BE2C (cell line): Measurements from ENCODE around the gene EML4.

Source experiments
- DNase-seq: peaks from one replicate; pipeline ENCODE4 v3.0.0-alpha.2; 2020
- H3K27me3 ChIP-seq: fragments of 250-450 bp; sonication (Bioruptor Pico); 2 replicates; pipeline ENCODE4 v1.5.1; 2020; ENCODE audit warnings: mild to moderate bottlenecking
- H3K36me3 ChIP-seq: fragments of 250-450 bp; sonication (Bioruptor Pico); 2 replicates; pipeline ENCODE4 v1.5.1; 2020; ENCODE audit warnings: mild to moderate bottlenecking
- H3K4me1 ChIP-seq: fragments of 250-450 bp; sonication (Bioruptor Pico); 2 replicates; pipeline ENCODE4 v1.5.1; 2020
- H3K4me3 ChIP-seq: 2 replicates; pipeline ENCODE4 v1.5.1; 2011; ENCODE audit warnings: low read depth, low read length
- H3K9me3 ChIP-seq: fragments of 250-450 bp; sonication (Bioruptor Pico); 2 replicates; pipeline ENCODE4 v1.5.1; 2020
- TF ChIP-seq, protein P1 (sequence below): IDR thresholded peaks from 2 replicates; pipeline ENCODE4 v1.5.1; 2012; ENCODE audit warnings: mild to moderate bottlenecking, low read depth, low read length

EML4 gene

GRCh38 chr2:42339191-42339912, 170.2 kb downstream of the EML4 start:
- no peaks in the 10 kb centered on the region for H3K27me3 ChIP-seq
- TF ChIP-seq, protein P1, sequence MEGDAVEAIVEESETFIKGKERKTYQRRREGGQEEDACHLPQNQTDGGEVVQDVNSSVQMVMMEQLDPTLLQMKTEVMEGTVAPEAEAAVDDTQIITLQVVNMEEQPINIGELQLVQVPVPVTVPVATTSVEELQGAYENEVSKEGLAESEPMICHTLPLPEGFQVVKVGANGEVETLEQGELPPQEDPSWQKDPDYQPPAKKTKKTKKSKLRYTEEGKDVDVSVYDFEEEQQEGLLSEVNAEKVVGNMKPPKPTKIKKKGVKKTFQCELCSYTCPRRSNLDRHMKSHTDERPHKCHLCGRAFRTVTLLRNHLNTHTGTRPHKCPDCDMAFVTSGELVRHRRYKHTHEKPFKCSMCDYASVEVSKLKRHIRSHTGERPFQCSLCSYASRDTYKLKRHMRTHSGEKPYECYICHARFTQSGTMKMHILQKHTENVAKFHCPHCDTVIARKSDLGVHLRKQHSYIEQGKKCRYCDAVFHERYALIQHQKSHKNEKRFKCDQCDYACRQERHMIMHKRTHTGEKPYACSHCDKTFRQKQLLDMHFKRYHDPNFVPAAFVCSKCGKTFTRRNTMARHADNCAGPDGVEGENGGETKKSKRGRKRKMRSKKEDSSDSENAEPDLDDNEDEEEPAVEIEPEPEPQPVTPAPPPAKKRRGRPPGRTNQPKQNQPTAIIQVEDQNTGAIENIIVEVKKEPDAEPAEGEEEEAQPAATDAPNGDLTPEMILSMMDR: peak; percentile 12; the same call in 1 of the 2 replicates
- DNase-seq: peak; percentile 47
- 0 out of 2 replicates have a peak, but pooled peaks cover 3% of the 10 kb centered on the region for H3K9me3 ChIP-seq
- H3K4me1 ChIP-seq: peaks cover 14% of the 10 kb centered on the region
- no peak overlapping the region for H3K4me3 ChIP-seq
- peaks cover 56% of the 10 kb centered on the region for H3K36me3 ChIP-seq

DNA sequence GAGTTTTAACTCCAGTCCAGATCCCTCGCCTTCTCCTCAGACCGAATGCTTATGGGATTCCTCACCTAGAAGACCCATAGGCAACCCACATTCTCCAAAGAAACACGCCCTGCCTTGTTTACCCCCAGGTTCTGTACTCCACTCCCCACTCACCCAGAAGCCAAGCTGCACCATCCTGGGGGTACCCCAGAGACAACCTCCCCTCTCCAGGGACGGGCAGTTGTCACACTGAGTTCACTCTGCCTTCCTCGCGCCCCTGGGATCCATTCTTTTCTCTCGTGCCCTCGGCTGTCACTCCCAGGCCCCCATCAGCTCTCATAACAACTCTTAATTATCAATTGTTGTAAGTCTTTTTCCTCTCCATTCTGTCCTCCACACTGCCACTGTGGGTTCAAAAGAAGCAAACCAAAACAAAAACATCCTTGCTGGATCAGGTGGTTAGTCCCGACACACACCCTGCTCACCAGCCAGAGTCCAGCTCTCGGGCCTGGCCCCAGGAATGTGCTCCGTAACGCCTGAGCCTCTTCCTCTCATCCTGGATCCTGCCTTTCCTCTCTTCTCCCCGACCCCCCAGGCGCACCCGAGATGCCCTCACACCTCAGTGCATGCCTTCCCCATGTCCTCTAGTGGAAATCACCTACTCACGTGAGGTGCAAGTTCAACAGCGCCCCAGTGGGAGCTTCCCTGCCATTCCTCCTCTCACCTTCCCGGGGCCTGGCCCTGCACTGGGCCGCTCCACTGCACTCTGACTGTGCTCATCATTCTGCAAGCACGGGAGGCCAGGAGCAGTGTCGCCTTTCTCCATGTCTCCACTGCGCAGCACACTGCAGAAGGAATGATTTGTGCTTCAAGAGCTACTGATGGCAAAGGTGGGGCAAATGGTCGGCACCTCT, 171.1 kb downstream of the EML4 start:
- Histone ChIP-seq H3K4me1 (peaks cover 14% of the 10 kb centered on the region), H3K27me3 (no peaks in the 10 kb centered on the region), H3K4me3 (no peak overlapping the region), H3K36me3 (peaks cover 51% of the 10 kb centered on the region), H3K9me3 (0 out of 2 replicates have a peak, but pooled peaks cover 3% of the 10 kb centered on the region)
- DNase-seq: no peak
- TF ChIP-seq, protein P1: no peak

DNA sequence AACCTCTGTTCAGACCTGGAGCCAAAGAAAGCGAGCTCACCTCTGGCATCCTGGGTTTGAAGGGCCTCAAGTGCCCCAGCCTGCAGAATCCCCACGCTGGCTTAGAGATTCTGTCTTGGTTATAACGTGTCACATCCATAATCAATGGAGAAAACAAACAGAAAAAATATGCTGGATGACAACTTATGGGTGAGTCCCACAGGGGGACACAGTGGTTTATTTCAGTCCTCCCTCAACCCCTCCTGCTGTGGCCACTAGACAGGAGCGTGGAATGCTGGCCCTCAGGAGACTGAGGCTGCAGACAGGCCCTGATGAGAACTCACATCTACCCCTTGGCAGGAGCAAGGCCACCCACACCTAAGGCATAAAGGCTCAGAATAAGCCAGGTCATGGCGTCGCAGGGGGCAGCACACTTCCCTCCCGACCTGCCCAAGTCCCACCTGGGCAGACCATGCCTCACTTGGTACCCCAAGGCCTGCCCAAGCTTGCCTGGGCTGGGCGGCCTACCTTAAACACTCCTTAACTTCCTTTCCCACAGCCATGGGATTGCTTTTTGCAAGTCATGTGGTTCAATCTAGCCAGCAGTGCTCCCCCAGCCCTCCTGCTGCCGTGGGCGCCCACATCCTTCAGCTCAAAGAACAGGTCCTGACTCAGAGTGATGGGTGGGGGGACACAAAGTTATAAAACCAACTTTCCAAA, 171.9 kb downstream of the EML4 start:
- 0 out of 2 replicates have a peak, but pooled peaks cover 3% of the 10 kb centered on the region for H3K9me3 ChIP-seq
- H3K27me3 ChIP-seq: no peaks in the 10 kb centered on the region
- DNase-seq: no peak
- TF ChIP-seq, protein P1: no peak
- H3K4me1 ChIP-seq: peaks cover 14% of the 10 kb centered on the region
- H3K36me3 ChIP-seq: peaks cover 49% of the 10 kb centered on the region
- no peak overlapping the region for H3K4me3 ChIP-seq

DNA sequence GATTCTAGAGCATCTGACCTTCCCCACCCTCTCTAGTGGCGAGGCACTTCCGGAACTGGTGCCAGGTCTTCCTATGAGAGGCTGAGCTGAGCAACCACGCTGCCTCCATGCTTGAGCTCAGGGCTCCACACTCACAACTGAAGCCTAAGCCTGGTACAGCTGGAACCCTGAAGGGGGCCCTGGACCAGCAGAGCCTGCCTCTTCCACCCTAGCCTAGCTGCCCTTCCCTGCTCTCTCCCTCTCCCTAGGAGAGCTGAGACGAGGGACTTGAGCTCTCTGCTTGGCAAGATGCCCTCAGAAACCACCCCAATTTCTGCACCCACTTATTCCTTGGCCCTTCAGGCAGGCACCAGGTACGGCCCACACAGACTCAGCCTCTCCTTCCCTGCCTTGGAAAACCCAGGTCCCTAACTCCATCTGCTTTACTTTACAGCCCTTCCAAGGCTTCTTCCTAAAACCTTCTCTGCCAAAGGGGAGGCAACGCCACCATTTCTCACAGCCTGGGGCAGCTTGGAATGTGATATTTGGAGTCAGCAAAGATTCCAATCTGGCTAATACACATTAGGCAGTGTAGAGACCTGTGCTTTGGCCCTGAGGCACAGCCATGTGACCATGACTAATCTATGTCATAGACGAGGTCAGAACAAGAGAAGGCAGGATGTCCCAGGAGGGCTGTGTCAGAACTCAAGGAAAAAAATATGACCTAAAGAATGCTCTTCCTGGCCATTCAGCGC, 173.1 kb downstream of the EML4 start:
- DNase-seq: peak; percentile 59
- Histone ChIP-seq H3K9me3 (0 out of 2 replicates have a peak, but pooled peaks cover 3% of the 10 kb centered on the region), H3K36me3 (peaks cover 42% of the 10 kb centered on the region), H3K27me3 (no peaks in the 10 kb centered on the region), H3K4me1 (peaks cover 14% of the 10 kb centered on the region), H3K4me3 (no peak overlapping the region)
- TF ChIP-seq, protein P1: no peak

GRCh38 chr2:42342795-42343241, 173.7 kb downstream of the EML4 start:
- peaks cover 37% of the 10 kb centered on the region for H3K36me3 ChIP-seq
- H3K4me3 ChIP-seq: no peak overlapping the region
- TF ChIP-seq, protein P1: no peak
- H3K9me3 ChIP-seq: 0 out of 2 replicates have a peak, but pooled peaks cover 3% of the 10 kb centered on the region
- H3K27me3 ChIP-seq: no peaks in the 10 kb centered on the region
- DNase-seq: no peak
- peaks cover 14% of the 10 kb centered on the region for H3K4me1 ChIP-seq
